Tibial nerve (tissue), 3 donors: ENCODE data around the gene CATSPER3.

Source experiments
- POLR2A ChIP-seq, 2 donors: fragments of 450-650 bp; IDR thresholded peaks; one replicate each; pipeline ENCODE4 v1.6.1; 2017; ENCODE audit warnings: antibody characterized with exemption in 2 of 2, mild to moderate bottlenecking in 2 of 2, moderate library complexity in 2 of 2
- TF ChIP-seq, protein P1 (sequence below), 5 experiments: fragments of 200-600 bp in 3 of 5; fragments of 450-650 bp in 2 of 5; sonication (generic) in 3 of 5; IDR thresholded peaks; one replicate each; pipeline ENCODE4 v1.5.1; 2016 to 2019; ENCODE audit warnings: antibody characterized with exemption in 5 of 5, mild to moderate bottlenecking in 3 of 5, moderate library complexity in 2 of 5

DNA sequence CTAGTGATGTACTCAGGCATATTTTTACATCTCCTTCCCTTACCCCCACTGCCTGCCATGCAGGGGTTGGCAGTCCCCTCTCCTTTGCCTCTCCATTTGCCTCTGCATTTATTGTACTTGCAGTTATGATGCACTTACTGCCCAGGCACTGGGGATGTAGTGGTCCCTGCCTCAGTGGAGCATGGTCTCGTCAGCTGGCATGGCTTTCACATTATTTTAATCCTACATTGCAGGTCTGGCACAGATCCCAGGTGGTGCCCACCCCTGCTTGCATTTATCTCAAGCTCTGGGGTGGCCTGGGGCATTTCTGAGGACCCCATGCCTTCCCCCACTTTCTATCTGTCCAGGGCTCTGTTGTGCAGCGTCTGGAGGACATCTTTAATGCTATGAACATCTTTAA lies 89.5 kb downstream of the CATSPER3 start:
- TF ChIP-seq, protein P1, sequence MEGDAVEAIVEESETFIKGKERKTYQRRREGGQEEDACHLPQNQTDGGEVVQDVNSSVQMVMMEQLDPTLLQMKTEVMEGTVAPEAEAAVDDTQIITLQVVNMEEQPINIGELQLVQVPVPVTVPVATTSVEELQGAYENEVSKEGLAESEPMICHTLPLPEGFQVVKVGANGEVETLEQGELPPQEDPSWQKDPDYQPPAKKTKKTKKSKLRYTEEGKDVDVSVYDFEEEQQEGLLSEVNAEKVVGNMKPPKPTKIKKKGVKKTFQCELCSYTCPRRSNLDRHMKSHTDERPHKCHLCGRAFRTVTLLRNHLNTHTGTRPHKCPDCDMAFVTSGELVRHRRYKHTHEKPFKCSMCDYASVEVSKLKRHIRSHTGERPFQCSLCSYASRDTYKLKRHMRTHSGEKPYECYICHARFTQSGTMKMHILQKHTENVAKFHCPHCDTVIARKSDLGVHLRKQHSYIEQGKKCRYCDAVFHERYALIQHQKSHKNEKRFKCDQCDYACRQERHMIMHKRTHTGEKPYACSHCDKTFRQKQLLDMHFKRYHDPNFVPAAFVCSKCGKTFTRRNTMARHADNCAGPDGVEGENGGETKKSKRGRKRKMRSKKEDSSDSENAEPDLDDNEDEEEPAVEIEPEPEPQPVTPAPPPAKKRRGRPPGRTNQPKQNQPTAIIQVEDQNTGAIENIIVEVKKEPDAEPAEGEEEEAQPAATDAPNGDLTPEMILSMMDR (IDR thresholded peaks at IDR 0.05): no peak
- TF ChIP-seq POLR2A (IDR thresholded peaks at IDR 0.05): no peak
